ENCODE measurements around the gene DZIP1.

- TF ChIP-seq CTCF (conservative IDR thresholded peaks at IDR 0.05) (no peak), ZFX (IDR thresholded peaks at IDR 0.05) (no peak)
These were observed 24.3 kb downstream of the DZIP1 start for GRCh38 chr13:95620030-95620824.

Measured in C4-2B (cell line).